Loucy (cell line): ENCODE results near the gene NDP.

Experiments
- EZH2phosphoT487 ChIP-seq: fragments of 200-600 bp; IDR thresholded peaks from 2 replicates; pipeline ENCODE4 v1.6.1; 2018; ENCODE audit warnings: antibody characterized with exemption, mild to moderate bottlenecking, moderate library complexity, borderline replicate concordance
- TF ChIP-seq, protein P1 (sequence below): fragments of 200-600 bp; sonication (generic); conservative IDR thresholded peaks from 2 replicates; pipeline ENCODE4 v1.5.1; 2014; ENCODE audit warnings: mild to moderate bottlenecking, antibody characterized with exemption, low read length

DNA sequence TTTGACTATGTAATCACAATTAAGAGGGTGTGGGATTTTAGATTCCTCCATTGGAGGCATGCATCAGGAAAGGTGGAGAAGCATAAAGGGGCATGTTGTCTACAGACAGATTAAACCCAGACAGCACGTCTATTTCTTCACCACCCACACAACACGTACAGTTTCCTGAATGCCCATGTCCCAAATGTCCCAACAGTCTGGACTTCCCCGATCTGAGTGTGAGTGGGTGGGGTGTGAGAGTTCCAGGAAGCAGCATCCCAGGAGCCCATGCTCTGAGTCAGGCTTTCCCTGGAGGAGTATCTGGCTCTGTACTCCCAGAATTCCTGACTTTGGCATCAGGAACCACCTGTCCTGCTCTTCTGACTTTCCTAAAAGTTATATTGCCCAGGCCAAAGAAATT is 30.8 kb upstream of the NDP start:
- TF ChIP-seq, protein P1, sequence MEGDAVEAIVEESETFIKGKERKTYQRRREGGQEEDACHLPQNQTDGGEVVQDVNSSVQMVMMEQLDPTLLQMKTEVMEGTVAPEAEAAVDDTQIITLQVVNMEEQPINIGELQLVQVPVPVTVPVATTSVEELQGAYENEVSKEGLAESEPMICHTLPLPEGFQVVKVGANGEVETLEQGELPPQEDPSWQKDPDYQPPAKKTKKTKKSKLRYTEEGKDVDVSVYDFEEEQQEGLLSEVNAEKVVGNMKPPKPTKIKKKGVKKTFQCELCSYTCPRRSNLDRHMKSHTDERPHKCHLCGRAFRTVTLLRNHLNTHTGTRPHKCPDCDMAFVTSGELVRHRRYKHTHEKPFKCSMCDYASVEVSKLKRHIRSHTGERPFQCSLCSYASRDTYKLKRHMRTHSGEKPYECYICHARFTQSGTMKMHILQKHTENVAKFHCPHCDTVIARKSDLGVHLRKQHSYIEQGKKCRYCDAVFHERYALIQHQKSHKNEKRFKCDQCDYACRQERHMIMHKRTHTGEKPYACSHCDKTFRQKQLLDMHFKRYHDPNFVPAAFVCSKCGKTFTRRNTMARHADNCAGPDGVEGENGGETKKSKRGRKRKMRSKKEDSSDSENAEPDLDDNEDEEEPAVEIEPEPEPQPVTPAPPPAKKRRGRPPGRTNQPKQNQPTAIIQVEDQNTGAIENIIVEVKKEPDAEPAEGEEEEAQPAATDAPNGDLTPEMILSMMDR: no peak
- no peak for TF ChIP-seq EZH2phosphoT487
